GM12872 (cell line): ENCODE data around the gene TYRO3.

Source experiments
- CTCF ChIP-seq: IDR thresholded peaks from 3 replicates; pipeline ENCODE4 v1.5.1; 2011; ENCODE audit warnings: low read depth, mild to moderate bottlenecking, low read length, moderate library complexity; ENCODE audit not compliant: insufficient read depth

Gene TYRO3

GRCh38 chr15:41554915-41555314, 4.1 kb upstream of the TYRO3 start:
- TF ChIP-seq CTCF, result no peak

- no peak for TF ChIP-seq CTCF
These were observed 2.3 kb upstream of the TYRO3 start for GRCh38 chr15:41556677-41557076.

- peak; percentile 88 for TF ChIP-seq CTCF
These were observed 1.2 kb upstream of the TYRO3 start for GRCh38 chr15:41557673-41558399.

GRCh38 chr15:41559239-41559782, 299 bp downstream of the TYRO3 start:
- no peak for TF ChIP-seq CTCF

- no peak for TF ChIP-seq CTCF
These were observed 1.5 kb downstream of the TYRO3 start for GRCh38 chr15:41560572-41560874.

GRCh38 chr15:41561104-41561776, 2.2 kb downstream of the TYRO3 start:
- no peak for TF ChIP-seq CTCF

GRCh38 chr15:41561777-41562145, 2.7 kb downstream of the TYRO3 start:
- TF ChIP-seq CTCF, result no peak
